IMR-90 (cell line): ENCODE results near the gene GRM8.

ENCODE experiments used
- CEBPB ChIP-seq: IDR thresholded peaks from 2 replicates; pipeline ENCODE4 v1.6.1; 2012; ENCODE audit warnings: low read depth, low read length, improper control_type of control experiment
- CTCF ChIP-seq: conservative IDR thresholded peaks from 2 replicates; pipeline ENCODE4 v1.5.1; 2012; ENCODE audit warnings: mild to moderate bottlenecking, low read depth, low read length, improper control_type of control experiment
- ELK1 ChIP-seq: fragments of 150-350 bp; IDR thresholded peaks from 2 replicates; pipeline ENCODE4 v1.6.1; 2016; ENCODE audit warnings: low read depth, mild to moderate bottlenecking, low read length, moderate library complexity, borderline replicate concordance
- MAFK ChIP-seq: IDR thresholded peaks from 2 replicates; pipeline ENCODE4 v1.6.1; 2012; ENCODE audit warnings: low read depth, low read length, improper control_type of control experiment
- MAZ ChIP-seq: IDR thresholded peaks from 2 replicates; pipeline ENCODE4 v1.6.1; 2012; ENCODE audit warnings: low read depth, mild to moderate bottlenecking, low read length, improper control_type of control experiment, moderate library complexity, borderline replicate concordance
- NFE2L2 ChIP-seq: fragments of 150-350 bp; IDR thresholded peaks from 2 replicates; pipeline ENCODE4 v1.6.1; 2016; ENCODE audit warnings: low read depth, mild to moderate bottlenecking, low read length
- POLR2A ChIP-seq: IDR thresholded peaks from 2 replicates; pipeline ENCODE4 v1.6.1; 2012; ENCODE audit warnings: mild to moderate bottlenecking, low read depth, low read length
- RFX5 ChIP-seq: IDR thresholded peaks from 2 replicates; pipeline ENCODE4 v1.8.0; 2012; ENCODE audit warnings: low read depth, mild to moderate bottlenecking, low read length, moderate library complexity
- SMC3 ChIP-seq: fragments of 150-350 bp; IDR thresholded peaks from 2 replicates; pipeline ENCODE4 v1.6.1; 2016; ENCODE audit warnings: low read depth, mild to moderate bottlenecking, antibody characterized with exemption, low read length, moderate library complexity
- USF2 ChIP-seq: fragments of 150-350 bp; IDR thresholded peaks from 2 replicates; pipeline ENCODE4 v1.6.1; 2017; ENCODE audit warnings: mild to moderate bottlenecking, antibody characterized with exemption, low read length, low read depth

- no peak for TF ChIP-seq CTCF
- no peak for TF ChIP-seq NFE2L2
- no peak for TF ChIP-seq POLR2A
- TF ChIP-seq ELK1 = no peak
- TF ChIP-seq USF2 = no peak
- no peak for TF ChIP-seq RFX5
- TF ChIP-seq MAFK = no peak
- no peak for TF ChIP-seq SMC3
- no peak for TF ChIP-seq CEBPB
- no peak for TF ChIP-seq MAZ
Measured at GRCh38 chr7:127207230-127207629, 45.5 kb downstream of the GRM8 start.
